ENCODE data around the gene GARRE1. TPM values are rescaled to one million over a fixed set of nuclear protein-coding genes. Genes with fewer than 3 reads are reported as not detected.
"Not testable (repeated sequence)": the region's sequence is repeated elsewhere in the genome, so short reads cannot be mapped to it uniquely, and the experiment has no call there.

GARRE1 gene
- polyA plus RNA-seq, 1 donor = 25.4 TPM

- no peak for DNase-seq
Measured at GRCh38 chr19:34231439-34231838, 22.9 kb upstream of the GARRE1 start.

- DNase-seq = no peak
Measured at GRCh38 chr19:34232566-34233481, 21.5 kb upstream of the GARRE1 start.

DNA sequence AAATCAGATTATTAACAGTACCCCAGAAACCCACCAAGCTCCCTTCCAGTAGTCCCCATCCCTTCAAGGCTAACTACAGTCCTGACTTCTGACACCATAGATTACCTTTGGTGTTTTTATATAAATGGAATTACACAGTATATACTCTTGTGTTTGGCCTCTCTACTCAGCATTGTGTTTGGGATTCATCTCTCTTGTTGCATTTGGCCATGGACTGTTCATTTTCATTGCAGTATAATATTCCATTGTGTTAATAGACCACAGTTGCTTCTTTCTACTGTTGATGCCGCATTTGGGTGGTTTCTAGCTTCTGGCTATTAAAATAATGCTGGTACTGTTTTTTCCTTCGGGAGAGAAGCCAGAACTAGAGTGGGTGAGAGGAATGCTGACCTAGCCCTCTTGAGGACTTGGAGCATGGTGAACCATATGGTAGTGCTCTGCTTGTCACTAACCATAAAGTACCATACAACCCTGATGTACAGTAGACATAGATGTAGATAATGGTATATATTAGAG lies 18.9 kb upstream of the GARRE1 start:
- no peak for DNase-seq

- DNase-seq = no peak
Measured at GRCh38 chr19:34236035-34236987, 18.0 kb upstream of the GARRE1 start.

DNA sequence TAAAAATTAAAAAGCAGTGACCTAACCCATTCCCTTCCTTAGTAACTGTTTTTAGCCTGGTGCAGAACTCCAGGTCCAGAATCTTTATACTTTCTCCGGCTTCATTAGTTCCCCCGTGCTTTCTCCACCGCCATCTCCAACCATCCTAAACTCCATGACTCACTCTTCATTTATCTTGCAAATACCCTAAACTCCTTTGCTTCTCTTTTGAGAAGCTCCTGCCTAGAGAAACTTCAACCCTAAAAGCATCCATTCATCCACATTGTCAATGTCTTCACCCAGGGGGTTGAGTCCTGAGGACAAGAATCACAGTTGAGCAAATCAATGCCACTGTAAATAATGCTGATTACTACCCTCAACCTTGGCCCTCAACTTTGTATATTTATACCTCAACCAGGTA lies 17.1 kb upstream of the GARRE1 start:
- no peak for DNase-seq

DNA sequence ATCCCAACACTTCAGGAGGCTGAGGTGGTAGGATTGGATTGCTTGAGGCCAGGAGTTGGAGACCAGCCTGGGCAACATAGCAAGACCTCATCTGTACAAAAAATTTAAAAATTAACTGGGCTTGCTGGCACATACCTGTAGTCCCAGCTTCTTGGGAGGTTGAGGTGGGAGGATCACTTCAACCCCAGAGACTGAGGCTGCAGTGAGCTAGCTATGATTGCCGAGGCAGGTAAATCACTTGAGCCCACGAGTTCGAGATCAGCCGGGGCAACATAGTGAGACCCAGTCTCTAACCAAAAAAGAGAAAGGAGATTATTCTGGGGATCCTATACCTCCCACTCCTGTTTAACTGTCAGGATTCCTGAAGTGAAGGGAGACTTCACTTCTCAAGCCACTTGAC lies 16.4 kb upstream of the GARRE1 start:
- DNase-seq = no peak

DNA sequence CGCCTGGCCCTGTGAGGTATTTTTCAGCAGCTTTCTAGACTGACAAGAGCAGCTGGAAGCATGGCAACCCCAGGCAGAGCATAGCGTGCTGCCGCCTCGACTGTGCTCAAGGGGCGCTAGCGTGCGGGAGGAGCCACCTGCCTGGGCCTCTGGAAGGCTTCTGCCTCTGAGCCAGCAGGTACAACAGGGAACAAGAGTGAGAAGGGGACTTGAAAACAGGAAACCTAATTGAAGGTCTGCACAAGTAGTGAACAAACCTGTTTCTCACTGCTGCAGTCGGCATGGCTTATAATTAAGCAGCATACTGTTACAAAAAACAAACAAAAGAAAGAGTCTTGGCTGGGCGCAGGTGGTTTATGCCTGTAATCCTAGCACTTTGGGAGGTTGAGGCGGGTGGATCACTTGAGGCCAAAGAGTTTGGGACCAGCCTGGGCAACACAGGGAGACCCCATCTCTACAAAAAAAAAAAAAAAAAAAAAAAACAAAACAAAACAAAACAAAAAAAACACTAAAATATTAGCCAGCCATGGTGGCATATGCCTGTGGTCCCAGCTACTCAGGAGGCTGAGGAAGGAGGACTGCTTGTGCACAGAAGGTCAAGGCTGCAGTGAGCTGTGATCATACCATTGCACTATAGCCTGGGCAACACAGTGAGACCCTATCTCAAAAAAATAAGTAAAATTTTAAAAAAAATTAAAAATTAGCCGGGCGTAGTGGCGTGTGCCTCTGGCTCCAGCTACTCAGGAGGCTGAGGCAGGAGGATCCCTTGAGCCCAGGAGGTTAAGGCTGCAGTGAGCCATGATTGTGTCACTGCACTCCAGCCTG lies 12.6 kb upstream of the GARRE1 start:
- no peak for DNase-seq

DNA sequence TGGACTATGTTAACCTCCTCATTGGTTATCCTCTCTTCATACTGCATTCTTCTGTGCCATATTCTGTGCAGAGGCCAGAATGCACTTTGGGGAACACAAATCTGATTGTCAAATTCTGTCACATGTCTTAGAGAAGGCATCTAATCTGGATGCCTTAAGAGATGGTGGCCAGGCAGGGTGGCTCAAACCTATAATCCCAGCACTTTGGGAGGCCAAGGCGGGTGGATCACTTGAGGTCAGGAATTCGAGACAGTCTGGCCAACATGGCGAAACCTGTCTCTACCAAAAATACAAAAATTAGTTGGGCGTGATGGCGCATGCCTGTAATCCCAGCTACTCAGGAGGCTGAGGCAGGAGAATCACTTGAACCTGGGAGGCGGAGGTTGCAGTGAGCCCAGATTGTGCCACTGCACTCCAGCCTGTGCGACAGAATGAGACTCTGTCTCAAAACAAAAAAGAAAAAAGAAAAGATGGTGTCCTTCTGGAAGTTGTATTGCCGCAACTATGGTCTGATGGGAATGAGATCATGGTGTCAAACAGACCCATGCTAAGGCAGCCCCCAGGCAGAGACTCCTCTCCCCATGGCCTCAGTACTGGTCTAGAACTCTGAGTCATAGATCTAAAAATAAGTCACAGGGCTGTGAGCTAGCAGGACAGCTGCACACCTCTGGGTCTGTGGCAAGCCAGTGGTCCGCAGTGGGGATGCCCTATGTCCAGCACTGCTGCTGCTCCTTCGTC lies 11.0 kb upstream of the GARRE1 start:
- DNase-seq = not testable (repeated sequence)

- DNase-seq = no peak
Measured at GRCh38 chr19:34243876-34244578, 10.3 kb upstream of the GARRE1 start.

DNA sequence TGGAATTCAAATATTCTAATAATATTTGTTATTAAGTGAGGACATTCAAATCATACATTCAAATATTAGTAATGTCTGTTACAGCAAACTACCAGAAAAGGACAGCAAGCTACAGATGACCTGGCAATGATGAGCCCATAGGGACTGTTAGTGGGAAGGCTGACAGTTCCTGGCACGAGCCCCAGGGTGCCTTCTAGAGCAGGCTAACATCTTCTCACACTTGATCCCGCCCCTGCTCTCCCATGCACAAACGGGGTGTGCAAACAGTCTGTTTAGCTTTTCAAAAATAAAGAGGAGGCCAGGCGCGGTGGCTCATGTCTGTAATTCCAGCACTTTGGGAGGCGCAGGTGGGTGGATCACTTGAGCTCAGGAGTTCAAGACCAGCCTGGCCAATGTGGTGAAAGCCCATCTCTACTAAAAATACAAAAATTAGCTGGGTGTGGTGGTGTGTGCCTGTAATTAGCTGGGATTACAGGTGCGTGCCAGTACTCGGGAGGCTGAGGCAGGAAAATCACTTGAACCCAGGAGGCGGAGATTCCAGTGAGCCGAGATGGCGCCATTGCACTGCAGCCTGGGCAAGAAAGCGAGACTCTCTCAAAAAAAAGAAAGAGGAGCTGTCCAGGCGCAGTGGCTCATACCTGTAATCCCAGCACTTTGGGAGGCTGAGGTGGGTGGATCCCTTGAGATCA lies 9.6 kb upstream of the GARRE1 start:
- no peak for DNase-seq

DNA sequence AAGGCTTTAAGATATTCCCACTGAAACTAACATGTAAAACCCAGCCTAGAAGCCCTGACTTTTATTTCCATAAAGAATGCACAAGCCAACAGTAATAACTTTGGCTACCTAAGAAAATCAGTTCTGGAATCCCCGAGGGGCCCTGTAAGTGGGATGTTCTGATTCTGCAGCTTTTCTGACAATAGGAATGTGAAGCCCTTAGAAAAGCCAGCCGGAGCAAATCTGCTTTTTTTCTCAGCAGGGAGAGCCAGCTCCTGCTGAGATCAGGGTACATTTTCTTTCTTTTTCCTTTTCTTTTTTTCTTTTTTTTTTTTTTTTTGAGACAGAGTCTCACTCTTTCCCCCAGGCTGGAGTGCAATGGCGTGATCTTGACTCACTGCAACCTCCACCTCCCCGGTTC lies 8.0 kb upstream of the GARRE1 start:
- no peak for DNase-seq

DNA sequence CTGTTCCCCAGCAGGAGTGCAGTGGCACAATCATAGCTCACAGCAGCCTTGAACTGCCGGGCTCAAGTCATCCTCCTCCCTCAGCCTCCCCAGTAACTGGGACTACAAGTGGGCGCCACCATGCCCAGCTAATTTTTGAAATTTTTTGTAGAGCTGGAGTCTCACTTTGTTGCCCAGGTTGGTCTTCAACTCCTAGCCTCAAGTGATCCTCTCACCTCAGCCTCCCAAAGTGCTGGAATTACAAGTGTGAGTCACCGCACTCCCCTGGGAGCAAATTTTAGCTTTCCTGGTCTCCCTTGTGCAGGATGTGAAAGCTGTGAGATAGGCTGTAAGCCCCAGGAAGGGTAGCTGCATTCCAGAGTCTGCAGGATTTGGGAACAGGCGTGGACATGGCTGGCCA lies 5.4 kb upstream of the GARRE1 start:
- DNase-seq = no peak

DNA sequence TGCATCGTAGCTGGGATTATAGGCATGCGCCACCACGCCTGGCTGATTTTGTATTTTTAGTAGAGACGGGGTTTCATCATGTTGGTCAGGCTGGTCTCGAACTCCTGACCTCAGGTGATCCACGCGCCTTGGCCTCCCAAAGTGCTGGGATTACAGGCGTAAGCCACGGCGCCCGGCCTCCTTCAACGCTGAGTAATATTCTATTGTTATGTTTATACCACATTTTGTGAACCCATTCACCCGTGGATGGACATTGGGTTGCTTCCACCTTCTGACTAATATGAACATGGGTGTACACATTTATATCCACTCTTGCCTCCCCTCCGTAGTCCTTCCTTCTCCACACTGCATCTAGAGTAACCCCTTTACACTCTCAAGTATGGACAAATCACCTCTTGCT lies 1.2 kb upstream of the GARRE1 start:
- DNase-seq = not testable (repeated sequence)

- not testable (repeated sequence) for DNase-seq
Measured at GRCh38 chr19:34253681-34254045, 691 bp upstream of the GARRE1 start.

GRCh38 chr19:34254698-34255432 lies 511 bp downstream of the GARRE1 start:
- DNase-seq = peak; percentile 57

GRCh38 chr19:34255546-34255945 lies 1.2 kb downstream of the GARRE1 start:
- DNase-seq = no peak

DNA sequence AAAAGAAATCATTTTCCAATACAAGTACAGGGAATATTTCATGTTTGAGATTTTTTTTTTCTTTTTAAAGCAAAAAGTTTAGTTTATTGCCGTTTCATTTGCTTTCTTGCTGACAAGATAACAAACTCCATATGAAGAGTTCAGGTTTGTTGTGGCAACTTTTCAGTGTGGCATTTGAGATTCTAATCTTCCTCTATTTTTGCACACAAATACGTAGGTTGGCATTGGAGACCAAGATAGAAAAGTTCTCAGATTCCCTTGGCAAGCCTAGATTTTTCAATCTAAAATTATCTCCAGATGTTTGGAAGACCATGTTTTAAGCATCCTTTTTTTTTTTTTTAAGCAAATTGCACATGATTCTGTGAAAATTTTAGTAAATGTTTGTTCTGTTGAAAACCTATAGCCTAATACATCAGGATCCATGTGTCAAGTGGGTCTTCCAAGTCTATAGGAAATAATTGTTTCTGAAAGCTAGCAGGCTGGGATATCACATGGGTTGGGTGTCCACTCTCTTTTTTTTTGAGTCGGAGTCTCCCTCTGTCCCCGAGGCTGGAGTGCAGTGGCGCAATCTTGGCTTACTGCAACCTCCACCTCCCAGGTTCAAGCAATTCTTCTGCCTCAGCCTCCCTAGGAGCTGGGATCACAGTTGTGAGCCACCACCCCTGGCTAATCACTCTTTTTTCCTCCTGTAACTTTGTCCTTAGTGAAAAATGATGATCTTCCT lies 2.6 kb downstream of the GARRE1 start:
- DNase-seq = no peak

DNA sequence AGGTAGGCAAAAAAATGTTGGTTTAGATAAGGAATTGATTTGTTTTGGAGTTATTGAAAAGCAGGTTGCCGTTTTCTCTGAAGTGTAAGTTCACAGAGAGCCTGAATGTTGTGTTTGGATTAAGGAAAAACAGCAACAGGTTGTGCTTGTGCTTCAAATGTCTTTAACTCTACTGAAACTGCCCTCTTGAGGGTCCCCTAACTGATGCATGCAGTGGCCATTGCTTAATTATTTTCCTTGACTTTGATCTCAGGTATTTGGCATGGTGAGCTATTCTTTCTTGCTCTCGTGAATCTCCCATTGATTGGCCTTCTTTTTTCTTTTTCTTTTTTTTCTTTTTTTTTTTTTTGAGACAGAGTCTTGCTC lies 3.2 kb downstream of the GARRE1 start:
- no peak for DNase-seq

All from hindlimb muscle (tissue), 1 donor.